SU-DHL-6 (cell line): Measurements from ENCODE around the gene TTI1.

Source experiments
- EZH2phosphoT487 ChIP-seq: fragments of 200-600 bp; sonication (generic), shearing (Covaris generic); conservative IDR thresholded peaks from 2 replicates; pipeline ENCODE4 v1.6.1; 2018; ENCODE audit warnings: mild to moderate bottlenecking, antibody characterized with exemption, low read length, moderate library complexity, mixed read lengths
- TF ChIP-seq, protein P1 (sequence below): fragments of 200-600 bp; sonication (generic); IDR thresholded peaks from one replicate; pipeline ENCODE4 v1.5.1; 2017; ENCODE audit warnings: antibody characterized with exemption, mild to moderate bottlenecking, low read length, moderate library complexity; ENCODE audit not compliant: insufficient read depth, poor library complexity, severe bottlenecking

GRCh38 chr20:38031957-38032356 lies 1.3 kb downstream of the TTI1 start:
- TF ChIP-seq, protein P1, sequence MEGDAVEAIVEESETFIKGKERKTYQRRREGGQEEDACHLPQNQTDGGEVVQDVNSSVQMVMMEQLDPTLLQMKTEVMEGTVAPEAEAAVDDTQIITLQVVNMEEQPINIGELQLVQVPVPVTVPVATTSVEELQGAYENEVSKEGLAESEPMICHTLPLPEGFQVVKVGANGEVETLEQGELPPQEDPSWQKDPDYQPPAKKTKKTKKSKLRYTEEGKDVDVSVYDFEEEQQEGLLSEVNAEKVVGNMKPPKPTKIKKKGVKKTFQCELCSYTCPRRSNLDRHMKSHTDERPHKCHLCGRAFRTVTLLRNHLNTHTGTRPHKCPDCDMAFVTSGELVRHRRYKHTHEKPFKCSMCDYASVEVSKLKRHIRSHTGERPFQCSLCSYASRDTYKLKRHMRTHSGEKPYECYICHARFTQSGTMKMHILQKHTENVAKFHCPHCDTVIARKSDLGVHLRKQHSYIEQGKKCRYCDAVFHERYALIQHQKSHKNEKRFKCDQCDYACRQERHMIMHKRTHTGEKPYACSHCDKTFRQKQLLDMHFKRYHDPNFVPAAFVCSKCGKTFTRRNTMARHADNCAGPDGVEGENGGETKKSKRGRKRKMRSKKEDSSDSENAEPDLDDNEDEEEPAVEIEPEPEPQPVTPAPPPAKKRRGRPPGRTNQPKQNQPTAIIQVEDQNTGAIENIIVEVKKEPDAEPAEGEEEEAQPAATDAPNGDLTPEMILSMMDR: no peak
- TF ChIP-seq EZH2phosphoT487: no peak
